ENCODE measurements around the gene LRP5.
A peak's percentile ranks its signal among the peaks of the same experiment; 100 is the strongest.

The LRP5 gene

GRCh38 chr11:68459886-68460740 is 147.7 kb downstream of the LRP5 start:
- Histone ChIP-seq H3K27me3 (ENCODE audit: control insufficient read depth in 1 of 2, insufficient read depth in 2 of 2, low read length in 2 of 2) (no peaks in the 10 kb centered on the region), H3K4me3 (ENCODE audit: low read depth in 1 of 2, low read length in 2 of 2) (peak overlapping the region; percentile 88 to 95), H3K27ac (ENCODE audit: low read depth, low read length) (peak overlapping the region; percentile 95), H3K9me3 (ENCODE audit: control insufficient read depth in 1 of 2, low read length in 2 of 2) (no peaks in the 10 kb centered on the region), H3K36me3 (ENCODE audit: control insufficient read depth in 1 of 2, insufficient read depth in 2 of 2, low read length in 2 of 2) (no peaks in the 10 kb centered on the region), H3K4me1 (ENCODE audit: control insufficient read depth in 1 of 2, insufficient read depth in 2 of 2, low read length in 2 of 2) (peaks cover 31 to 46% of the 10 kb centered on the region in 2 donors), H3K9ac (ENCODE audit: low read depth in 1 of 2, low read length in 2 of 2) (peak overlapping the region; percentile 69 to 77)

GRCh38 chr11:68460741-68461574 is 148.6 kb downstream of the LRP5 start, which contains the start of gene PPP6R3:
Gene PPP6R3 (plus strand): TSS chr11:68460752. CDS start chr11:68537665, 76,913 bp downstream.
- H3K27me3 ChIP-seq (ENCODE audit: control insufficient read depth in 1 of 2, insufficient read depth in 2 of 2, low read length in 2 of 2): no peaks in the 10 kb centered on the region
- peak within 1 kb of the TSS; percentile 88 to 95 for H3K4me3 ChIP-seq (ENCODE audit: low read depth in 1 of 2, low read length in 2 of 2)
- peak within 1 kb of the TSS; percentile 95 for H3K27ac ChIP-seq (ENCODE audit: low read depth, low read length)
- no peaks in the 10 kb centered on the region for H3K9me3 ChIP-seq (ENCODE audit: control insufficient read depth in 1 of 2, low read length in 2 of 2)
- H3K9ac ChIP-seq (ENCODE audit: low read depth in 1 of 2, low read length in 2 of 2): peak within 1 kb of the TSS; percentile 69 to 77
- H3K4me1 ChIP-seq (ENCODE audit: control insufficient read depth in 1 of 2, insufficient read depth in 2 of 2, low read length in 2 of 2): peaks cover 34 to 39% of the 10 kb centered on the region in 2 donors
- H3K36me3 ChIP-seq (ENCODE audit: control insufficient read depth in 1 of 2, insufficient read depth in 2 of 2, low read length in 2 of 2): no peaks in the 10 kb centered on the region

- H3K4me3 ChIP-seq (ENCODE audit: low read depth in 1 of 2, low read length in 2 of 2): peak overlapping the region; percentile 85 to 95
- H3K36me3 ChIP-seq (ENCODE audit: control insufficient read depth in 1 of 2, insufficient read depth in 2 of 2, low read length in 2 of 2): no peaks in the 10 kb centered on the region
- no peaks in the 10 kb centered on the region for H3K27me3 ChIP-seq (ENCODE audit: control insufficient read depth in 1 of 2, insufficient read depth in 2 of 2, low read length in 2 of 2)
- H3K9ac ChIP-seq (ENCODE audit: low read depth in 1 of 2, low read length in 2 of 2): peak overlapping the region; percentile 69 to 70
- H3K4me1 ChIP-seq (ENCODE audit: control insufficient read depth in 1 of 2, insufficient read depth in 2 of 2, low read length in 2 of 2): peaks cover 37 to 38% of the 10 kb centered on the region in 2 donors
- no peak overlapping the region for H3K27ac ChIP-seq (ENCODE audit: low read depth, low read length)
- no peaks in the 10 kb centered on the region for H3K9me3 ChIP-seq (ENCODE audit: control insufficient read depth in 1 of 2, low read length in 2 of 2)
These were observed 149.2 kb downstream of the LRP5 start for GRCh38 chr11:68461575-68461917.

- Histone ChIP-seq H3K27ac (ENCODE audit: low read depth, low read length) (no peak overlapping the region), H3K4me1 (ENCODE audit: control insufficient read depth in 1 of 2, insufficient read depth in 2 of 2, low read length in 2 of 2) (peaks cover 39 to 49% of the 10 kb centered on the region in 2 donors), H3K9ac (ENCODE audit: low read depth in 1 of 2, low read length in 2 of 2) (no peak overlapping the region), H3K27me3 (ENCODE audit: control insufficient read depth in 1 of 2, insufficient read depth in 2 of 2, low read length in 2 of 2) (no peaks in the 10 kb centered on the region), H3K4me3 (ENCODE audit: low read depth in 1 of 2, low read length in 2 of 2) (peak overlapping the region in 1 of 2 donors; percentile 52), H3K9me3 (ENCODE audit: control insufficient read depth in 1 of 2, low read length in 2 of 2) (no peaks in the 10 kb centered on the region), H3K36me3 (ENCODE audit: control insufficient read depth in 1 of 2, insufficient read depth in 2 of 2, low read length in 2 of 2) (no peaks in the 10 kb centered on the region)
These were observed 151.3 kb downstream of the LRP5 start for GRCh38 chr11:68463714-68464113.

- Histone ChIP-seq H3K4me1 (ENCODE audit: control insufficient read depth in 1 of 2, insufficient read depth in 2 of 2, low read length in 2 of 2) (peaks cover 56 to 72% of the 10 kb centered on the region in 2 donors), H3K4me3 (ENCODE audit: low read depth in 1 of 2, low read length in 2 of 2) (no peak overlapping the region), H3K36me3 (ENCODE audit: control insufficient read depth in 1 of 2, insufficient read depth in 2 of 2, low read length in 2 of 2) (peaks cover 0 to 4% of the 10 kb centered on the region in 2 donors), H3K9ac (ENCODE audit: low read depth in 1 of 2, low read length in 2 of 2) (no peak overlapping the region), H3K27me3 (ENCODE audit: control insufficient read depth in 1 of 2, insufficient read depth in 2 of 2, low read length in 2 of 2) (no peaks in the 10 kb centered on the region), H3K27ac (ENCODE audit: low read depth, low read length) (no peak overlapping the region), H3K9me3 (ENCODE audit: control insufficient read depth in 1 of 2, low read length in 2 of 2) (no peaks in the 10 kb centered on the region)
These were observed 154.9 kb downstream of the LRP5 start for GRCh38 chr11:68467201-68467834.

- Histone ChIP-seq H3K27me3 (ENCODE audit: control insufficient read depth in 1 of 2, insufficient read depth in 2 of 2, low read length in 2 of 2) (no peaks in the 10 kb centered on the region), H3K9me3 (ENCODE audit: control insufficient read depth in 1 of 2, low read length in 2 of 2) (no peaks in the 10 kb centered on the region), H3K4me1 (ENCODE audit: control insufficient read depth in 1 of 2, insufficient read depth in 2 of 2, low read length in 2 of 2) (peaks cover 46 to 67% of the 10 kb centered on the region in 2 donors), H3K9ac (ENCODE audit: low read depth in 1 of 2, low read length in 2 of 2) (no peak overlapping the region), H3K36me3 (ENCODE audit: control insufficient read depth in 1 of 2, insufficient read depth in 2 of 2, low read length in 2 of 2) (peaks cover 0 to 4% of the 10 kb centered on the region in 2 donors), H3K4me3 (ENCODE audit: low read depth in 1 of 2, low read length in 2 of 2) (peak overlapping the region in 1 of 2 donors; percentile 4), H3K27ac (ENCODE audit: low read depth, low read length) (no peak overlapping the region)
These were observed 155.9 kb downstream of the LRP5 start for GRCh38 chr11:68468217-68468828.

- Histone ChIP-seq H3K27me3 (ENCODE audit: control insufficient read depth in 1 of 2, insufficient read depth in 2 of 2, low read length in 2 of 2) (no peaks in the 10 kb centered on the region), H3K36me3 (ENCODE audit: control insufficient read depth in 1 of 2, insufficient read depth in 2 of 2, low read length in 2 of 2) (peaks cover 0 to 4% of the 10 kb centered on the region in 2 donors), H3K4me3 (ENCODE audit: low read depth in 1 of 2, low read length in 2 of 2) (no peak overlapping the region), H3K9ac (ENCODE audit: low read depth in 1 of 2, low read length in 2 of 2) (no peak overlapping the region), H3K4me1 (ENCODE audit: control insufficient read depth in 1 of 2, insufficient read depth in 2 of 2, low read length in 2 of 2) (peaks cover 42 to 63% of the 10 kb centered on the region in 2 donors), H3K27ac (ENCODE audit: low read depth, low read length) (no peak overlapping the region), H3K9me3 (ENCODE audit: control insufficient read depth in 1 of 2, low read length in 2 of 2) (no peaks in the 10 kb centered on the region)
These were observed 156.7 kb downstream of the LRP5 start for GRCh38 chr11:68469122-68469521.

GRCh38 chr11:68469642-68470041 is 157.3 kb downstream of the LRP5 start:
- no peak overlapping the region for H3K4me3 ChIP-seq (ENCODE audit: low read depth in 1 of 2, low read length in 2 of 2)
- peaks cover 42 to 58% of the 10 kb centered on the region in 2 donors for H3K4me1 ChIP-seq (ENCODE audit: control insufficient read depth in 1 of 2, insufficient read depth in 2 of 2, low read length in 2 of 2)
- H3K9ac ChIP-seq (ENCODE audit: low read depth in 1 of 2, low read length in 2 of 2): no peak overlapping the region
- H3K27me3 ChIP-seq (ENCODE audit: control insufficient read depth in 1 of 2, insufficient read depth in 2 of 2, low read length in 2 of 2): no peaks in the 10 kb centered on the region
- H3K9me3 ChIP-seq (ENCODE audit: control insufficient read depth in 1 of 2, low read length in 2 of 2): no peaks in the 10 kb centered on the region
- no peak overlapping the region for H3K27ac ChIP-seq (ENCODE audit: low read depth, low read length)
- peaks cover 0 to 4% of the 10 kb centered on the region in 2 donors for H3K36me3 ChIP-seq (ENCODE audit: control insufficient read depth in 1 of 2, insufficient read depth in 2 of 2, low read length in 2 of 2)

GRCh38 chr11:68470304-68470811 is 158.0 kb downstream of the LRP5 start:
- Histone ChIP-seq H3K9me3 (ENCODE audit: control insufficient read depth in 1 of 2, low read length in 2 of 2) (no peaks in the 10 kb centered on the region), H3K4me1 (ENCODE audit: control insufficient read depth in 1 of 2, insufficient read depth in 2 of 2, low read length in 2 of 2) (peaks cover 42 to 57% of the 10 kb centered on the region in 2 donors), H3K9ac (ENCODE audit: low read depth in 1 of 2, low read length in 2 of 2) (no peak overlapping the region), H3K36me3 (ENCODE audit: control insufficient read depth in 1 of 2, insufficient read depth in 2 of 2, low read length in 2 of 2) (peaks cover 0 to 4% of the 10 kb centered on the region in 2 donors), H3K27ac (ENCODE audit: low read depth, low read length) (no peak overlapping the region), H3K27me3 (ENCODE audit: control insufficient read depth in 1 of 2, insufficient read depth in 2 of 2, low read length in 2 of 2) (no peaks in the 10 kb centered on the region), H3K4me3 (ENCODE audit: low read depth in 1 of 2, low read length in 2 of 2) (no peak overlapping the region)

All from duodenal mucosa (tissue), 2 donors.